ENCODE results near the gene SIRT3. TPM values are rescaled to one million over a fixed set of nuclear protein-coding genes. Genes with fewer than 3 reads are reported as not detected.
A peak's percentile ranks its signal among the peaks of the same experiment; 100 is the strongest.
"Not testable (repeated sequence)": the region's sequence is repeated elsewhere in the genome, so short reads cannot be mapped to it uniquely, and the experiment has no call there.

Gene SIRT3
- total RNA-seq, 1 donor from 2014 or later, result 33.7 TPM

- Mint-ChIP-seq H3K9me3 (no peaks in the 10 kb centered on the region), H3K27ac (no peak overlapping the region), H3K4me1 (ENCODE audit: unreplicated experiment) (peaks cover 10% of the 10 kb centered on the region), H3K4me3 (peak overlapping the region; percentile 10), H3K36me3 (peaks cover 10% of the 10 kb centered on the region), H3K27me3 (no peaks in the 10 kb centered on the region)
- no peak for TF ChIP-seq CTCF (conservative IDR thresholded peaks at IDR 0.05)
- no peak for DNase-seq (ENCODE audit: extremely low spot score, unreplicated experiment)
Observed at GRCh38 chr11:241634-242033, 5.5 kb upstream of the SIRT3 start.

GRCh38 chr11:240315-240714 is 4.2 kb upstream of the SIRT3 start:
- H3K9me3 Mint-ChIP-seq, result no peaks in the 10 kb centered on the region
- no peak overlapping the region for H3K27ac Mint-ChIP-seq
- no peaks in the 10 kb centered on the region for H3K27me3 Mint-ChIP-seq
- H3K4me1 Mint-ChIP-seq (ENCODE audit: unreplicated experiment), result peaks cover 17% of the 10 kb centered on the region
- TF ChIP-seq CTCF (conservative IDR thresholded peaks at IDR 0.05), result no peak
- peaks cover 4% of the 10 kb centered on the region for H3K36me3 Mint-ChIP-seq
- H3K4me3 Mint-ChIP-seq, result no peak overlapping the region
- no peak for DNase-seq (ENCODE audit: extremely low spot score, unreplicated experiment)

GRCh38 chr11:238346-238745 is 2.2 kb upstream of the SIRT3 start:
- not testable (repeated sequence) for H3K9me3 Mint-ChIP-seq; H3K27me3 Mint-ChIP-seq; H3K36me3 Mint-ChIP-seq; DNase-seq (ENCODE audit: extremely low spot score, unreplicated experiment)
- Mint-ChIP-seq H3K4me3 (peak overlapping the region; percentile 99), H3K27ac (peak overlapping the region; percentile 96), H3K4me1 (ENCODE audit: unreplicated experiment) (peaks cover 20% of the 10 kb centered on the region)

- Mint-ChIP-seq H3K27ac (peak within 1 kb of the TSS; percentile 96), H3K9me3 (no peaks in the 10 kb centered on the region), H3K4me3 (peak within 1 kb of the TSS; percentile 99), H3K27me3 (no peaks in the 10 kb centered on the region), H3K36me3 (peaks cover 8% of the 10 kb centered on the region), H3K4me1 (ENCODE audit: unreplicated experiment) (peaks cover 20% of the 10 kb centered on the region)
- peak; percentile 89 for DNase-seq (ENCODE audit: extremely low spot score, unreplicated experiment)
- TF ChIP-seq CTCF (conservative IDR thresholded peaks at IDR 0.05), result peak; percentile 54
Observed at GRCh38 chr11:236774-237767, 929 bp upstream of the SIRT3 start, which contains the start of gene PSMD13. PSMD13 (plus strand) TSS chr11:236976; CDS start chr11:237050, 74 bp downstream.

GRCh38 chr11:235609-235996 is 539 bp downstream of the SIRT3 start:
- H3K4me3 Mint-ChIP-seq, result peak overlapping the region; percentile 99
- H3K36me3 Mint-ChIP-seq, result peaks cover 8% of the 10 kb centered on the region
- no peaks in the 10 kb centered on the region for H3K9me3 Mint-ChIP-seq
- peaks cover 20% of the 10 kb centered on the region for H3K4me1 Mint-ChIP-seq (ENCODE audit: unreplicated experiment)
- no peaks in the 10 kb centered on the region for H3K27me3 Mint-ChIP-seq
- H3K27ac Mint-ChIP-seq, result peak overlapping the region; percentile 87
- TF ChIP-seq CTCF (conservative IDR thresholded peaks at IDR 0.05), result no peak
- no peak for DNase-seq (ENCODE audit: extremely low spot score, unreplicated experiment)

- H3K4me3 Mint-ChIP-seq, result peak overlapping the region; percentile 99
- DNase-seq (ENCODE audit: extremely low spot score, unreplicated experiment), result no peak
- H3K27me3 Mint-ChIP-seq, result no peaks in the 10 kb centered on the region
- H3K36me3 Mint-ChIP-seq, result peaks cover 8% of the 10 kb centered on the region
- H3K9me3 Mint-ChIP-seq, result no peaks in the 10 kb centered on the region
- H3K27ac Mint-ChIP-seq, result peak overlapping the region; percentile 87
- peaks cover 20% of the 10 kb centered on the region for H3K4me1 Mint-ChIP-seq (ENCODE audit: unreplicated experiment)
- TF ChIP-seq CTCF (conservative IDR thresholded peaks at IDR 0.05), result no peak
Observed at GRCh38 chr11:235180-235579, 962 bp downstream of the SIRT3 start.
